Measurements from ENCODE around the gene NCAM2.
"Not testable (repeated sequence)": the region's sequence is repeated elsewhere in the genome, so short reads cannot be mapped to it uniquely, and the experiment has no call there.

The NCAM2 gene

GRCh38 chr21:21402187-21402586 is 404.0 kb downstream of the NCAM2 start:
- H3K4me1 Mint-ChIP-seq, DNase-seq, ATAC-seq, H3K9me3 Mint-ChIP-seq, H3K27me3 Mint-ChIP-seq, H3K27ac Mint-ChIP-seq, H3K4me3 Mint-ChIP-seq: not testable (repeated sequence)

GRCh38 chr21:21404261-21404660 is 406.1 kb downstream of the NCAM2 start:
- H3K4me3 Mint-ChIP-seq, DNase-seq, H3K9me3 Mint-ChIP-seq, H3K27me3 Mint-ChIP-seq, H3K27ac Mint-ChIP-seq, ATAC-seq, H3K4me1 Mint-ChIP-seq: not testable (repeated sequence)

- no peak for ATAC-seq
- Mint-ChIP-seq H3K4me1 (no peaks in the 10 kb centered on the region), H3K27ac (no peak overlapping the region), H3K9me3 (peaks cover 0 to 9% of the 10 kb centered on the region in 2 donors), H3K4me3 (no peak overlapping the region), H3K27me3 (no peaks in the 10 kb centered on the region)
- DNase-seq, result no peak
These were observed 408.7 kb downstream of the NCAM2 start for GRCh38 chr21:21406921-21407320.

- Mint-ChIP-seq H3K27me3 (no peaks in the 10 kb centered on the region), H3K27ac (no peak overlapping the region)
- ATAC-seq, result no peak
These were observed 413.9 kb downstream of the NCAM2 start for GRCh38 chr21:21412096-21412495.

GRCh38 chr21:21415741-21416140 is 417.5 kb downstream of the NCAM2 start:
- Mint-ChIP-seq H3K4me1 (no peaks in the 10 kb centered on the region), H3K4me3 (no peak overlapping the region), H3K27ac (no peak overlapping the region), H3K27me3 (no peaks in the 10 kb centered on the region), H3K9me3 (peaks cover 7 to 9% of the 10 kb centered on the region in 2 donors)
- no peak for DNase-seq
- no peak for ATAC-seq

More at GRCh38 chr21:21412096-21412495, 413.9 kb downstream of the NCAM2 start:
- DNase-seq, result no peak
- H3K4me1 Mint-ChIP-seq, result no peaks in the 10 kb centered on the region
- no peak overlapping the region for H3K4me3 Mint-ChIP-seq
- peaks cover 7 to 9% of the 10 kb centered on the region in 2 donors for H3K9me3 Mint-ChIP-seq

- Mint-ChIP-seq H3K4me3 (no peak overlapping the region), H3K9me3 (no peaks in the 10 kb centered on the region), H3K27me3 (no peaks in the 10 kb centered on the region), H3K27ac (no peak overlapping the region), H3K4me1 (no peaks in the 10 kb centered on the region)
- DNase-seq (no peak), ATAC-seq (no peak)
These were observed 436.7 kb downstream of the NCAM2 start for GRCh38 chr21:21434944-21435343.

- no peaks in the 10 kb centered on the region for H3K27me3 Mint-ChIP-seq
- no peaks in the 10 kb centered on the region for H3K4me1 Mint-ChIP-seq
- H3K9me3 Mint-ChIP-seq, result no peaks in the 10 kb centered on the region
- ATAC-seq (no peak), DNase-seq (no peak)
- H3K4me3 Mint-ChIP-seq, result no peak overlapping the region
- H3K27ac Mint-ChIP-seq, result no peak overlapping the region
These were observed 437.9 kb downstream of the NCAM2 start for GRCh38 chr21:21436012-21436534.

- ATAC-seq (no peak), DNase-seq (no peak)
- Mint-ChIP-seq H3K4me3 (no peak overlapping the region), H3K4me1 (no peaks in the 10 kb centered on the region), H3K9me3 (peaks cover 5 to 14% of the 10 kb centered on the region in 2 donors), H3K27me3 (no peaks in the 10 kb centered on the region), H3K27ac (no peak overlapping the region)
These were observed 441.6 kb downstream of the NCAM2 start for GRCh38 chr21:21439761-21440160.

- no peak overlapping the region for H3K4me3 Mint-ChIP-seq
- H3K9me3 Mint-ChIP-seq, result no peaks in the 10 kb centered on the region
- H3K4me1 Mint-ChIP-seq, result no peaks in the 10 kb centered on the region
- DNase-seq, result no peak
- no peaks in the 10 kb centered on the region for H3K27me3 Mint-ChIP-seq
- ATAC-seq, result no peak
- H3K27ac Mint-ChIP-seq, result no peak overlapping the region
These were observed 458.9 kb downstream of the NCAM2 start for GRCh38 chr21:21457077-21457476.

- DNase-seq (no peak), ATAC-seq (no peak)
- H3K27ac Mint-ChIP-seq, result no peak overlapping the region
- no peak overlapping the region for H3K4me3 Mint-ChIP-seq
- H3K27me3 Mint-ChIP-seq, result no peaks in the 10 kb centered on the region
- H3K4me1 Mint-ChIP-seq, result no peaks in the 10 kb centered on the region
- H3K9me3 Mint-ChIP-seq, result no peaks in the 10 kb centered on the region
These were observed 460.0 kb downstream of the NCAM2 start for GRCh38 chr21:21458124-21458631.

GRCh38 chr21:21460979-21461378 is 462.8 kb downstream of the NCAM2 start:
- Mint-ChIP-seq H3K27me3 (no peaks in the 10 kb centered on the region), H3K4me1 (no peaks in the 10 kb centered on the region), H3K27ac (no peak overlapping the region), H3K4me3 (no peak overlapping the region), H3K9me3 (no peaks in the 10 kb centered on the region)
- ATAC-seq (no peak), DNase-seq (no peak)

- Mint-ChIP-seq H3K4me1 (no peaks in the 10 kb centered on the region), H3K27me3 (no peaks in the 10 kb centered on the region)
These were observed 465.2 kb downstream of the NCAM2 start for GRCh38 chr21:21463456-21463855.

GRCh38 chr21:21464684-21465083 is 466.5 kb downstream of the NCAM2 start:
- Mint-ChIP-seq H3K4me3 (no peak overlapping the region), H3K27ac (no peak overlapping the region), H3K4me1 (no peaks in the 10 kb centered on the region), H3K27me3 (no peaks in the 10 kb centered on the region), H3K9me3 (no peaks in the 10 kb centered on the region)
- ATAC-seq, result no peak
- DNase-seq, result no peak

More at GRCh38 chr21:21463456-21463855, 465.2 kb downstream of the NCAM2 start:
- DNase-seq (no peak), ATAC-seq (no peak)
- no peak overlapping the region for H3K4me3 Mint-ChIP-seq
- H3K27ac Mint-ChIP-seq, result no peak overlapping the region
- no peaks in the 10 kb centered on the region for H3K9me3 Mint-ChIP-seq

GRCh38 chr21:21466752-21467151 is 468.5 kb downstream of the NCAM2 start:
- Mint-ChIP-seq H3K27me3 (no peaks in the 10 kb centered on the region), H3K9me3 (peaks cover 0 to 4% of the 10 kb centered on the region in 2 donors), H3K4me1 (no peaks in the 10 kb centered on the region), H3K27ac (no peak overlapping the region), H3K4me3 (no peak overlapping the region)
- DNase-seq, result no peak
- no peak for ATAC-seq

- H3K27ac Mint-ChIP-seq, result no peak overlapping the region
- no peaks in the 10 kb centered on the region for H3K4me1 Mint-ChIP-seq
- no peak overlapping the region for H3K4me3 Mint-ChIP-seq
- ATAC-seq (no peak), DNase-seq (no peak)
- H3K27me3 Mint-ChIP-seq, result no peaks in the 10 kb centered on the region
- peaks cover 0 to 4% of the 10 kb centered on the region in 2 donors for H3K9me3 Mint-ChIP-seq
These were observed 469.8 kb downstream of the NCAM2 start for GRCh38 chr21:21468003-21468402.

GRCh38 chr21:21481239-21481638 is 483.0 kb downstream of the NCAM2 start:
- no peak for ATAC-seq
- H3K27me3 Mint-ChIP-seq, result no peaks in the 10 kb centered on the region

GRCh38 chr21:21508859-21509258 is 510.6 kb downstream of the NCAM2 start:
- DNase-seq, result no peak
- Mint-ChIP-seq H3K27ac (no peak overlapping the region), H3K4me1 (no peaks in the 10 kb centered on the region), H3K9me3 (peaks cover 0 to 15% of the 10 kb centered on the region in 2 donors), H3K4me3 (no peak overlapping the region), H3K27me3 (no peaks in the 10 kb centered on the region)
- no peak for ATAC-seq

More at GRCh38 chr21:21481239-21481638, 483.0 kb downstream of the NCAM2 start:
- no peaks in the 10 kb centered on the region for H3K4me1 Mint-ChIP-seq
- H3K27ac Mint-ChIP-seq, result no peak overlapping the region
- DNase-seq, result no peak
- H3K9me3 Mint-ChIP-seq, result peaks cover 5 to 7% of the 10 kb centered on the region in 2 donors
- no peak overlapping the region for H3K4me3 Mint-ChIP-seq

All from stimulated activated naive CD8-positive, alpha-beta T cell treated with anti-CD3 and anti-CD28 coated beads, Interleukin-15, amount 100 ng/mL, for 72 hours (primary cell).